NCI-H510A treated with DMSO at 0.1 percent for 48 hours (cell line): ENCODE results near the gene CRIP2.

Source experiments
- DNase-seq: peaks from one replicate; lab custom pipeline; 2025; lab: John Stamatoyannopoulos, UW

The CRIP2 gene

GRCh38 chr14:105499256-105500035 lies 24.8 kb downstream of the CRIP2 start:
- DNase-seq, result no peak

- DNase-seq, result no peak
These were observed 25.6 kb downstream of the CRIP2 start for GRCh38 chr14:105500036-105500725.

GRCh38 chr14:105500726-105501101 lies 26.1 kb downstream of the CRIP2 start:
- no peak for DNase-seq

GRCh38 chr14:105501504-105502291 lies 27.1 kb downstream of the CRIP2 start:
- no peak for DNase-seq

GRCh38 chr14:105502446-105503295 lies 28.1 kb downstream of the CRIP2 start:
- DNase-seq, result no peak

GRCh38 chr14:105503296-105503640 lies 28.6 kb downstream of the CRIP2 start:
- DNase-seq, result no peak

- no peak for DNase-seq
These were observed 29.5 kb downstream of the CRIP2 start for GRCh38 chr14:105503935-105504692.

- DNase-seq, result no peak
These were observed 30.5 kb downstream of the CRIP2 start for GRCh38 chr14:105505101-105505500.

- no peak for DNase-seq
These were observed 32.6 kb downstream of the CRIP2 start for GRCh38 chr14:105507247-105507646.

- no peak for DNase-seq
These were observed 33.4 kb downstream of the CRIP2 start for GRCh38 chr14:105508069-105508468.

GRCh38 chr14:105508601-105509000 lies 34.0 kb downstream of the CRIP2 start:
- no peak for DNase-seq

GRCh38 chr14:105517096-105517495 lies 42.5 kb downstream of the CRIP2 start:
- no peak for DNase-seq

GRCh38 chr14:105519946-105520698 lies 45.5 kb downstream of the CRIP2 start:
- no peak for DNase-seq

- no peak for DNase-seq
These were observed 50.7 kb downstream of the CRIP2 start for GRCh38 chr14:105525326-105525725.

GRCh38 chr14:105525861-105526775 lies 51.5 kb downstream of the CRIP2 start, which contains the start of gene TMEM121:
Gene TMEM121, plus strand, starts transcription at chr14:105526583. Its CDS starts 2,252 bp downstream, at chr14:105528835.
- DNase-seq, result no peak

GRCh38 chr14:105526776-105527380 lies 52.3 kb downstream of the CRIP2 start:
- DNase-seq, result no peak

GRCh38 chr14:105527381-105527825 lies 52.8 kb downstream of the CRIP2 start:
- no peak for DNase-seq

GRCh38 chr14:105527826-105528585 lies 53.4 kb downstream of the CRIP2 start:
- peak; percentile 64 for DNase-seq
